HG03469 (cell line): Measurements from ENCODE around the gene TRIM10.

Experiments
- ATAC-seq: cut with Tn5 transposase; IDR thresholded peaks from one replicate; pipeline ENCODE4 v1.9.1; 2021; ENCODE audit warnings: mild to moderate bottlenecking, moderate library complexity, moderate number of reproducible peaks; ENCODE audit not compliant: unreplicated experiment

The TRIM10 gene

GRCh38 chr6:30160785-30161531 is at the start of gene TRIM10:
Gene TRIM10 (minus strand): TSS chr6:30161211. CDS start chr6:30160858, 353 bp downstream.
- ATAC-seq = no peak

GRCh38 chr6:30207619-30208295 is 46.7 kb upstream of the TRIM10 start:
- ATAC-seq = no peak

GRCh38 chr6:30206799-30207618 is 46.0 kb upstream of the TRIM10 start:
- no peak for ATAC-seq

- no peak for ATAC-seq
These were observed 45.1 kb upstream of the TRIM10 start for GRCh38 chr6:30206152-30206551.

- ATAC-seq = no peak
These were observed 43.1 kb upstream of the TRIM10 start for GRCh38 chr6:30204116-30204515.

GRCh38 chr6:30202366-30202765 is 41.4 kb upstream of the TRIM10 start:
- no peak for ATAC-seq

- ATAC-seq = no peak
These were observed 39.7 kb upstream of the TRIM10 start for GRCh38 chr6:30200551-30201281.

- ATAC-seq = no peak
These were observed 37.4 kb upstream of the TRIM10 start for GRCh38 chr6:30198166-30199084.

- no peak for ATAC-seq
These were observed 35.4 kb upstream of the TRIM10 start for GRCh38 chr6:30196376-30196775.

- no peak for ATAC-seq
These were observed 34.9 kb upstream of the TRIM10 start for GRCh38 chr6:30195951-30196350.

GRCh38 chr6:30194797-30195690 is 34.0 kb upstream of the TRIM10 start:
- no peak for ATAC-seq

- ATAC-seq = no peak
These were observed 31.1 kb upstream of the TRIM10 start for GRCh38 chr6:30192076-30192475.

- ATAC-seq = no peak
These were observed 27.5 kb upstream of the TRIM10 start for GRCh38 chr6:30188541-30188940.

GRCh38 chr6:30185846-30186484 is 25.0 kb upstream of the TRIM10 start:
- ATAC-seq = no peak

GRCh38 chr6:30184417-30185031 is 23.5 kb upstream of the TRIM10 start:
- no peak for ATAC-seq

GRCh38 chr6:30180145-30180544 is 19.1 kb upstream of the TRIM10 start:
- no peak for ATAC-seq

- ATAC-seq = no peak
These were observed 17.8 kb upstream of the TRIM10 start for GRCh38 chr6:30178837-30179236.

- ATAC-seq = no peak
These were observed 14.8 kb upstream of the TRIM10 start for GRCh38 chr6:30175765-30176164.
